NT2/D1 (cell line): ENCODE data around the gene WASHC2A.
"Not testable (repeated sequence)": the region's sequence is repeated elsewhere in the genome, so short reads cannot be mapped to it uniquely, and the experiment has no call there.

Source experiments
- DNase-seq: peaks from one replicate; pipeline ENCODE4 v3.0.0-alpha.2; 2011; ENCODE audit warnings: low read depth, low spot score
- H3K27me3 ChIP-seq: 2 replicates; pipeline ENCODE4 v1.6.0; 2011; ENCODE audit warnings: mild to moderate bottlenecking; ENCODE audit not compliant: insufficient read length, insufficient read depth
- H3K36me3 ChIP-seq: 2 replicates; pipeline ENCODE4 v1.6.1; 2011; ENCODE audit warnings: mild to moderate bottlenecking, low read length, mixed read lengths; ENCODE audit not compliant: insufficient read depth, insufficient read length
- H3K4me1 ChIP-seq: 2 replicates; pipeline ENCODE4 v1.5.1; 2011; ENCODE audit not compliant: insufficient read depth, insufficient read length
- H3K4me3 ChIP-seq: 2 replicates; pipeline ENCODE4 v1.5.1; 2011; ENCODE audit warnings: low read depth; ENCODE audit not compliant: insufficient read length
- H3K9ac ChIP-seq: 2 replicates; pipeline ENCODE4 v1.6.0; 2011; ENCODE audit warnings: low read depth; ENCODE audit not compliant: insufficient read length
- H3K9me3 ChIP-seq: 2 replicates; pipeline ENCODE4 v1.5.1; 2011; ENCODE audit warnings: mild to moderate bottlenecking, low read length; ENCODE audit not compliant: insufficient read depth

The WASHC2A gene

DNA sequence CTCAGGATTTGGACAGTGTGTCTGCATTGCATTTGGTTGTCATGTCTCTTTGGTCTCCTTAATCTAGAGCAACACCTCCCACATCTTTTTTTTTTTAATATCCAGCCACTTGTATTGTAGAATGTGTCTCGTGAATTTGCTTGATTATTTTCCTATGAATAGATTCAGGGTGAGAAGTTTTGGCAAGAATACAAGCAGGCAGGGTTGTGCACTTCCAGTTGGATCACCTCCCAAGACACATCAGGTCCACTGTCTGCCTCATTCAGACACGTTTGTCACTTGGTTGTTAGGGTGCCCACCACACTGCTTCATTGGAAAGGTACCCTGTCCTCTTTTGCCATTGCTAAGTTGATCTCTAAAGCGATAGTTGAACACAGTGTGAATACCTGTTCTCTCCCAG is 30.9 kb downstream of the WASHC2A start:
- H3K4me1 ChIP-seq, DNase-seq, H3K9me3 ChIP-seq, H3K4me3 ChIP-seq, H3K36me3 ChIP-seq, H3K9ac ChIP-seq, H3K27me3 ChIP-seq: not testable (repeated sequence)

DNA sequence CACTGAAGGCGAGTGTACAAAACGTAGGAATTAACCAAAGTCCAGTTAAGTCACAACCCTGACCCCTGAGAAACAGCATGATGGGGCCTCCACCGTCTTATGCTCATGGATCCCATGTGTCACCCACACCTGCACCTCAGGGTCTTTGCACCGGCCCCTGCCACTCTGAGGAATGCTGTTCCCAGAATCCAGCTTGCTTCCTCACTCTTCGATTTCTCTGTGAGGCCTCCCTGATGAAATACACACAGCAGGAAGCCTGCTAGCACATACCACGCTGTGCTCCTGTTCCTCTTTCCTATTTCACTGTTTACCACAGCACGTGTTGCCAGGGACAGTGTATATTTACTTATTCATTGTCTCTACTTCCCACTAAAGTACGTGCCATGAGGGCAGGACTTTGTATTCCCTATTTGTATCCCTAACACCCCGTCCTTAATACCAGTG is 33.4 kb downstream of the WASHC2A start:
- not testable (repeated sequence) for H3K9me3 ChIP-seq

DNA sequence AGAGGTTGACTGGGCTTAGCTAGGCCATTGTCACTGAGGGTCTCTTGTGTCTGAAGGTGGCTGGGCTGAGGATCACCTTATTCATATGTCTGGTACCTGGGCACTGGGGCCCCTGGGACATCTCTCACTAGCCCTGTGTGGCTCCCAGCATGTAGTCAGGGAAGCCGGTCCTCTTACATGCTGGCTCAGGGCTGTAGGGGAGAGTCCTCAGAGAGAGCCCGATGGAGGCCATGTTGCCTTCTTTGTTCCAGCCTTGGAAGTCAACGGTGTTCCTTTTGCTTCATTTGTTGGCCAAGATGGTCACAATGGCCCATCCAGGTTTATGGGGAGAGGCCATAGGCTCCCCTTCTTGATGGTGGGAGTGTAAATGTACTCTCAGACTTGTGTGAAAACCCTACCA is 34.0 kb downstream of the WASHC2A start:
- H3K9me3 ChIP-seq, H3K36me3 ChIP-seq, H3K9ac ChIP-seq, H3K4me1 ChIP-seq, H3K4me3 ChIP-seq, H3K27me3 ChIP-seq, DNase-seq: not testable (repeated sequence)

More for the DNA sequence above, 33.4 kb downstream of the WASHC2A start:
- not testable (repeated sequence) for H3K4me1 ChIP-seq, H3K36me3 ChIP-seq, H3K4me3 ChIP-seq, H3K27me3 ChIP-seq, H3K9ac ChIP-seq, DNase-seq

DNA sequence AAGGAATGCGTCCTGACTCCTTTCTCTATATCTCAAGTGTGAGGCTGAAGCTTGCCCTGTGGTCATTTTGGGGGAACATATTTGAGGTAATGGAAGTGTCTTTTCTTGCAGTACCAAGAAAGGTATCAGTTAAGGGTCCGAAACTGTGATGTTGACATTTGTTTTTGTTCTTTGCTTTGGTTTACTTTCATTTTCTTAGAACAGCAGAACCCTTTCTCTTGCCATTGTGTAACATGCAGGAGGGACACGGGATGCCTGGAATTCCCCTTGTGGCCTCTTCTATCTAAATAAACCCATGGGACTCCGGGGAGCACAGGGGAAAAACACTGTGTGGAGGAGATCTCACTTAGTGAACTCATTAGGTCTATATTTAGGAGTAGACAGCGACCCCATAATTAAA is 34.5 kb downstream of the WASHC2A start:
- H3K9me3 ChIP-seq, H3K27me3 ChIP-seq, H3K9ac ChIP-seq, H3K36me3 ChIP-seq, H3K4me3 ChIP-seq, H3K4me1 ChIP-seq, DNase-seq: not testable (repeated sequence)

DNA sequence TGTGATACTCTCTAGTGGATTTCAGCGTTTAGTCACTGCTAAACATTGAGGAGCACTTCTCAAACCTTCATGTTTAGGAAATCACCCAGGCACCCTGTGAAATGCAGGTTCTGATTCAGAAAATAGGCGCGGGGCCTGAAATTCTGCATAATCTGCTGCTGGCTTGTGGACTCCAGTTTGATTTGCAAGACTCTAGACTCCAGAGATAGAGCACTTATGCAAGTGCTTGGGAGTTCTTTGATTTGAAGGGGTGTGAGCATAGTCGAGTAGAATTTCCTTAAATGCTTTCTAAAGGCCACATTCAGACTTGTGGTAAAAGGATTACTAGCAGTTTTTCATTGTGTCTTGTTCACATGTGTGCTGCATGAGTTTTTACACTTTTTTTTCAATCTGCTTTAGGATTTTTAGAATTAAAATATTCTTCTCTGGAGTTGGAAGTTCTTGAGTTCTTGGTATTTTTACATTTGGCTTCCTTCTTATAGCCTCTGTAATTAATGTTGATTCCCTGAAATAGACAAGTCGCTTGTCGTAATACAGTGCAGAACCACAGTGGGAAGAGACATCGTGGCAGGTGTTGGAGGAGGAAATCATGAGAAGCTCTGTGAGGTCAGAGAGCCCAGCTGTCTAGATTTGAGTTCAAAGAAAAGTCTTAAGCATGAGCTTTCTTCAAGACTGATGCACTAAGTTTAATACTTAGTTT is 41.4 kb downstream of the WASHC2A start:
- not testable (repeated sequence) for H3K9ac ChIP-seq, H3K36me3 ChIP-seq, DNase-seq, H3K4me1 ChIP-seq, H3K9me3 ChIP-seq, H3K4me3 ChIP-seq, H3K27me3 ChIP-seq

DNA sequence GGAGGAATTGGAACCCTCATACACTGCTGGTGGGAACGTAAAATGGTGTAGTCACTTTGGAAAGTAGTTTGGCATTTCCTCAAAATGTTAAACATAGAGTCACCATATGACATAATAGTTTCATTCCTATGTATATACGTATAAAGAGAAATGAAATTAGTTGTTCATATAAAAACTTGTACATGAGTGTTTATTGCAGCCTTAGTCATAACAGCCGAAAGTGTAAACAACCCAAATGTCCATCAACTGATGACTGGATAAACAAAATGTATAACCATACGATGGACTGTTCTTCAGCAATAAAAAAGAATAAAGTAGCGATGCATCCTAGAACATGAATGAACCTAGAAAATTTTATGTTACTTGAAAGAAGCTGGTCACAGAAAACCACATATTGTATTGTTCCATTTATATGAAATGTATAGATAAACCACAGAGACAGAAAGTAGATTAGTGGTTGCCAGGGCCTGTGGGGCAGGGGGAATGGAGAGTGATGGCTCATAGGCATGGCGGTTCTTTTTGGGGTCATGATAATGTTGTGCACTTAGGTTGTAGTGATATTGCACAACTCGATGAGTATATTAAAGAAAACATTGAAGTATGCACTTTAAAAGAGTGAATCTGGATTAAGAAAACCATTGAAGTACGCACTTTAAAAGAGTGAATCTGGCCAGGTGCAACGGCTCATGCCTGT is 44.8 kb downstream of the WASHC2A start:
- H3K9ac ChIP-seq, H3K36me3 ChIP-seq, H3K9me3 ChIP-seq, DNase-seq, H3K4me1 ChIP-seq, H3K4me3 ChIP-seq, H3K27me3 ChIP-seq: not testable (repeated sequence)

DNA sequence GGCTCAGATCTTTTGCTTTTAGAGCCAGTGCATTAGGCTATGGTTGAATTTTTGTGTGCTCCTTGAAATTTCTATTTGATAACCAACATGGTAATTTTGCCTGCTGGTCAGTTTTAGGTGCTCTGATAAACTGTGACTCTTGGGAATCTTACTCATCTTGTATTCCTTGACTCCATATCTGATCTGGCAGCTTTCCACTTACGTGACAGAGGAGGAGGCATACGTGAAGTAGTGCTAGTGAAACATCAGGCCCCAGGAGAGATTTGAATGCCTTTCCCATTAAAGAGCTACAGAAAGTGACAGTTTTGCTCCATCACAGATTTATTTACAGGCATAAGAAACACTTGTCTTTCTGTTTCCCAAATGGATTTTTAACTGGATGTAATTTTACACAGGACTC is 59.0 kb downstream of the WASHC2A start:
- H3K27me3 ChIP-seq, DNase-seq, H3K36me3 ChIP-seq, H3K9ac ChIP-seq, H3K4me1 ChIP-seq, H3K9me3 ChIP-seq, H3K4me3 ChIP-seq: not testable (repeated sequence)

DNA sequence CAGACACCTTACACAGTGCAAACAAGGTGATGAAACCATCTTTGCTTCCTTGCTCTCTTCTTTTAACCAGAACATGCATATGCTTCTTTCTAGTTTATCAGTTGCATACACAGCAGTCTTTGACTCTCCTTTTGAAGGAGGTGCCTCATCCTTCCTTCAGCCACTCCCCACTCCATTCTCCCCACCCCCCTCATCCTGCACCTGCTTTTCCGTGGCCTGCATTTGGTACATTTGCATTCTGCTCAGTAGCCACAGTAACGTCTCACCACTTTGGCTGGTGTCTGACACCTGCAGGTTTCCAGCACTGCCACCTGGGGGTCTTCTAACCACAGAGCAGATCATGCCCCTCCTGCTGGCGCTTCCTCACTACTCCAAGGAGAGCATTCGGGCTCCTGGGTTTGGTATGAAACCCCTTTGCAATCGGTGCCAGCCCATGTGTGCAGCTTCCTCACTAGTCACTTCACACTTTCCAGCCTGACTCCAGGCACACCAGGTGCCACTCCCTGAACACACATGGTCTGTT is 60.1 kb downstream of the WASHC2A start:
- not testable (repeated sequence) for H3K4me1 ChIP-seq, H3K4me3 ChIP-seq, DNase-seq, H3K9ac ChIP-seq, H3K27me3 ChIP-seq, H3K9me3 ChIP-seq, H3K36me3 ChIP-seq

DNA sequence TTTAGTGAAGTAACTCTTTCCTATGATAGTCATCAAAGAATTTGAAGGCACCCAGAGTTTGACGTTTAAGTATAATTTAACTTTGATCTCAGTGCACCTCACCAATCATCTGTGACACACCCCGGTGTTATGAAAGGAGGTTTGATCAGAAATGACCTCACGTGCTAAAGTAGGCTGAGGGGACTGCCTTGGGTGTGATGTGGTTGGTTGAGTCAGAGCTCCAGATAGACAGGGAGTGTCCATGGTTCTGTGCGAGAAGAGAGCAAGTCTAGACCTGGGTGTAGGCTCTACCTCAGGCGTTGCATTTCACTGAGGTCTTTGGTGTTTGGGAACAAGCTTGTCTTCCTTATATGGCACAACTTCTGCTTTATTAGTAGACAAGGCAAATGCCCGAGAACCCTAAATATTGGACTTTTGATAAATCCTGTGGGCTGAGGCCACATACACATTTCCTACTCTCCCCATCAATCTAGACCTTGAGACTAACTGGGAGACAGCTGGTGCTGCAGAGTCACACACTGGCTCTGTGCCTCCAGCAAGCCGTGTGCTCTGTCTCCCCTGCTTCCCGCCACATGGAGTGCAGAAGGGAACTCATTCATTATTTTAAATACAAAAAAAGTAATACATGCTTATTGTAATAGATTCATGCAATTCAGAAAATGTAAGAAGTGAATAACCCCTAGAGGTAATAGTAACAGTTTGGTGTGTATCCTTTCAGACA is 63.7 kb downstream of the WASHC2A start:
- H3K36me3 ChIP-seq, DNase-seq, H3K9ac ChIP-seq, H3K4me3 ChIP-seq, H3K9me3 ChIP-seq, H3K4me1 ChIP-seq, H3K27me3 ChIP-seq: not testable (repeated sequence)

DNA sequence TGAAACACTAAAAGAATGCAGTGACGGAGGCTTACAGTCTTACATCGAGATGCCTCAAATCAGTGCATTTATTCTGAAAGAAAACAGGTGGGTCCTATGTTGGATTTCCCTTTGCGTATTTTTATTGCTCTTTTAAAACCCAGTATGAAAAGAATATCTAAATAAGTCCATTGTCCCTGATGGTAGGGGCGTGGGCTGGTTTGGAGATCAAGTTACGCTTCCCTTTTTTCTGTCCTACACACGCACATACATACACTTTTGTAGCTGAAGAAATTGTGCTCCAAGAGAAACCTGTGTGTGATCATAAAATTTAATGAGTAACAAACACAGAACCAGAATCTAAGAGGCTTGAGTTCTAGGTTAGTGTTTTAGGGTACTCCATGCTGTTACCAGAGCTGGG is 64.6 kb downstream of the WASHC2A start:
- H3K36me3 ChIP-seq, H3K9me3 ChIP-seq, H3K4me3 ChIP-seq, H3K9ac ChIP-seq, H3K4me1 ChIP-seq, DNase-seq, H3K27me3 ChIP-seq: not testable (repeated sequence)

DNA sequence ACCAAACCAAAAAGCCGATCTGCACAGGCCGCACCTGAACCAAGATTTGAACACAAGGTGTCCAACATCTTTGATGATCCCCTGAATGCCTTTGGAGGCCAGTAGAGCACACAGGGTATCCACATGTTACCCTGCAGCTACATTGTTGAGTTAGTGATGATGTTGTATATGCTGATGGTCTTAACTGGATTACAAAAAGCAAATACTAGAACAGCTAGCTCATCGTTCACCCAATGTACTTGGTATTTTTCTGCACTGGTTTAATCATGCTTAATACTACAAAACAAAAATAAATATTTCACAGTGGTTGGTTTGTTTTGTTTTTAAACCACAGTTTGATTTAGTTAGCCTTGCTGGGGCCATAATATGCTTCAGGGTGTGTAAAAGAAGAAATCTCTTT is 65.1 kb downstream of the WASHC2A start:
- not testable (repeated sequence) for H3K36me3 ChIP-seq, H3K4me3 ChIP-seq, H3K9me3 ChIP-seq, H3K27me3 ChIP-seq, H3K4me1 ChIP-seq, H3K9ac ChIP-seq, DNase-seq
